HL-60 (cell line): ENCODE measurements around the gene ABCD1.

Source experiments
- POLR2AphosphoS5 ChIP-seq: IDR thresholded peaks from 2 replicates; pipeline ENCODE4 v1.6.1; 2012; ENCODE audit warnings: low read depth
- TF ChIP-seq, protein P1 (sequence below): IDR thresholded peaks from one replicate; pipeline ENCODE4 v1.5.1; 2011; ENCODE audit warnings: low read length, control low read depth, inconsistent platforms; ENCODE audit not compliant: insufficient read depth

- TF ChIP-seq, protein P1, sequence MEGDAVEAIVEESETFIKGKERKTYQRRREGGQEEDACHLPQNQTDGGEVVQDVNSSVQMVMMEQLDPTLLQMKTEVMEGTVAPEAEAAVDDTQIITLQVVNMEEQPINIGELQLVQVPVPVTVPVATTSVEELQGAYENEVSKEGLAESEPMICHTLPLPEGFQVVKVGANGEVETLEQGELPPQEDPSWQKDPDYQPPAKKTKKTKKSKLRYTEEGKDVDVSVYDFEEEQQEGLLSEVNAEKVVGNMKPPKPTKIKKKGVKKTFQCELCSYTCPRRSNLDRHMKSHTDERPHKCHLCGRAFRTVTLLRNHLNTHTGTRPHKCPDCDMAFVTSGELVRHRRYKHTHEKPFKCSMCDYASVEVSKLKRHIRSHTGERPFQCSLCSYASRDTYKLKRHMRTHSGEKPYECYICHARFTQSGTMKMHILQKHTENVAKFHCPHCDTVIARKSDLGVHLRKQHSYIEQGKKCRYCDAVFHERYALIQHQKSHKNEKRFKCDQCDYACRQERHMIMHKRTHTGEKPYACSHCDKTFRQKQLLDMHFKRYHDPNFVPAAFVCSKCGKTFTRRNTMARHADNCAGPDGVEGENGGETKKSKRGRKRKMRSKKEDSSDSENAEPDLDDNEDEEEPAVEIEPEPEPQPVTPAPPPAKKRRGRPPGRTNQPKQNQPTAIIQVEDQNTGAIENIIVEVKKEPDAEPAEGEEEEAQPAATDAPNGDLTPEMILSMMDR = no peak
- TF ChIP-seq POLR2AphosphoS5 = no peak
Measured at GRCh38 chrX:153769158-153769864, 44.7 kb downstream of the ABCD1 start.
